ENCODE results near the gene PLA2G4B.
"Not testable (repeated sequence)": the region's sequence is repeated elsewhere in the genome, so short reads cannot be mapped to it uniquely, and the experiment has no call there.

The PLA2G4B gene

DNA sequence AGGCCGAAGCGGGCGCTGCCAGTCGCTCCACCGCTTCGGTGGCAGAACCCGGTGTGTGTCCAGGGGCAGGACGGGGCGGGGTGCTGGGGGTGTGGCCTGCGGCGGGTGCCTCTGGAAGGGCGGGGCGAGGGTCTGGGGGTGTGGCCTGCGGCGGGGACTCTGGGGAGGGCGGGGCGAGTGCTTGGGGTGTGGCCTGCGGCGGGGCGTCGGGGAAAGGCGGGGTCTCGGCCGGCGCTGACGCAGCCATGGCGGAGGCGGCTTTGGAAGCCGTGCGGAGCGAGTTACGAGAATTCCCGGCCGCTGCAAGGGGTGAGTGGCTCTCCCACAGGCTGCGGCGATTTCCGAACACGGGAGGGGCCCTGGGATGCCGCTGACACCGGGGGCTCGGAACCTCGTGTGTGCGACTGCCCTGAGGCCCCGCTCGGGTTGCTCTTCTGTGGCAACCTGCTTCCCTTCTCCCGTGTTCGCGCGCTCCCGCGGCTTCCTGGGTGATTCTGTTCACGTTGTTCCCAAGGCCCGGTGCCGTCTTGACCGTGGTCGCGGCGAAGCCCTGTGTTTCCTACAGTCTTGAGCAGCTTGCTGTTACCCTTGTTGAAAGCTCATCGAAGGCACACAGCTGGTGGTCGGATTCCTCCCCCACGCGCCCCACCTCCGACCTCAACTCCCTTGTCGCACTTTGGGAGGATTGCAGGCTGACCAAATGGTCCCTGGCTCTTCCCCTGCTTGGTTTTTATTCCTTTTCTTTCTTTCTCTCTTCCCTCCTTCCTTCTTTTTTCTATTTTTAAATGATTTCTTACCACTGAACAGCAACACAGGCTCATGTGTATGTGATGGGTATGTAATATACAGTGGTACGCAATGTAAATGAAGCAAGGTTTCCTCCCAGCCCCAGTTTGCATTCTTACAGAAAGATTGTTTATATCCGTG, 10.5 kb upstream of the PLA2G4B start, which contains the start of gene JMJD7:
JMJD7 (plus strand) TSS at position 213 of the 927 bp plus-strand sequence; CDS start at position 246, 33 bp downstream.
- peak; percentile 95 for DNase-seq

DNA sequence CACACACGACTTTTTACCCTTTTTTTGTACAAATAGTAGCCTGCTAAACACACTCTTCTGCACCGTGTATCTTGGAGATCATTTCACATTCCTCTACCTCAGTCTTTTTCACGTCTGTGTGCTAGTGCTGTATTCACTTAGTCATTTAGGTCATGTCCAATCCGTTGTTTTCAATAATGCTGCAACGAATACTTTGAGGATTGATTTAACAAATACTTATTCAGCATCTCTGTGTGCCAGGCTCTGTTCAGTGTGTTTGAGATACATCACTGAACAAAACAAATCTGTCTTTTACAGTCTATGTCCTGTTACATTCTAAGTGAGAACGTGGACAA, 9.9 kb upstream of the PLA2G4B start:
- no peak for DNase-seq

DNA sequence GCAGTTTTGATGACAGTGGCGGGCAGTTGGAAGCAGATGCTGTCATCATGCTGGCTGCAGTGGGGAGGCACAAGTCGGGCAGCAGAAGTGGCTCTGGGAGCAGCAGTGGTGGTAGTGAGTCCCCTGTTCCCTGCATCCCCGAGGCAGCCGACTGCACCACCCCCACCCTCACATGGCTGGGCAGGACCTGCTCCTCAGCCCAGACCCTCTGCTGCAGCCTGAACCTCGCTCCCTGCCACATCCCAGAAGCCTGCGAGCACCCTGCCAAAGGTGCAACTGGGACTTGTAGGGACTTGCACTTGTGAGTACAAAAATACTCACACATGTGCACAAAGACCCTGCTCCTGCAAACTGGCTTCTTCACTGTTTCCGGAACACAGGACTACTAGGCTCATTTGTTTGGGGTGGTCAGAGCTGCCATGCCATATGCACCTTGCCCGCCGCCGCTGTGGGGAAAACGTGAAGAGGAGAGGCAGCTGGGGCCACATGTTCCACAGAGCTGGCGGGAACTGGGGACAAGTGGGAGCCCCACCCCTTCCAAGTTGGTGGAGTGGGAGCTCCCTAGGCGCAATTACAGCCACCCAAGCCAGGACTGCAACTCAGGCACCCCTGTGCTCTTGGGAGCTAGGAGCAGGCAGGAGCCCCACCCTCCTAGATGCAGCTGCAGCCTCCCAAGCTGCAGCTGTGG, 8.5 kb upstream of the PLA2G4B start:
- DNase-seq = no peak

DNA sequence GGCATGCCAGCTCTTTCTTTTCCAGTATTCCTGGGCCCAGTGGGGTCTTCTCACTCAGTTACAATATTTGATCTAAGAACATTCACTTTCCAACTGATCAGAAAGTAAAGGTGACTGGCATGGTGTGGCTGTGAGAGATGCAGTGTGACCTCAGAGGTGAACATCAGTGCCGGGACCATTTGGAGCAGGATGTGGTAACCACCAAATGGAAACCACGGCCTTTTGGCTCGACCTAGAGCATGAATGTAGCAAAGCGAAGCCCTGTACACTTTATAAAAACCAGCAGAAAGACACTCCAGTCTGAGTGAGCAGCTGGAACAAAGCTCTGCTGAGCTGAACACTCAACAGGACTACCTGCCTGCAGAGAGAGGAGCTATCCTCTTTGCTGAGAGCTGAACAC, 7.4 kb upstream of the PLA2G4B start:
- DNase-seq = not testable (repeated sequence)

DNA sequence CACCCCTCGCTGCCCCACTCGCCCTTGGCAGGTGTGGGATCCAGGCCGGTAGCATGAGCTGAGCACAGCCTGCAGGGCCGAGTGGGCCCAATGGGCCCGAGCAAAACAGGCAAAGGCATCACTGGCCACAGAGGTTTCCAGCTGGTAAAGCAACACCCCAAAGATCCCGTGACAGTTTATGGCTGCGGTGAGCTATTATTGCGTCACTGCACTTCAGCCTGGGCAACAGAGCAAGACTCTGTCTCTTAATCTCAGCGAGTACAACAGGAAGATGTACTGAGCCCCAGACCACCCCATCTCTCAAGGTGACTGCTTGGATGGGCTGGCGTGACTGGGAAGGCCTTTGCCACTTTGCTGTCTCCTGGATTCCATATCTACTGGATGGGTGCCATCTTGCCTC, 6.4 kb upstream of the PLA2G4B start:
- DNase-seq = no peak

DNA sequence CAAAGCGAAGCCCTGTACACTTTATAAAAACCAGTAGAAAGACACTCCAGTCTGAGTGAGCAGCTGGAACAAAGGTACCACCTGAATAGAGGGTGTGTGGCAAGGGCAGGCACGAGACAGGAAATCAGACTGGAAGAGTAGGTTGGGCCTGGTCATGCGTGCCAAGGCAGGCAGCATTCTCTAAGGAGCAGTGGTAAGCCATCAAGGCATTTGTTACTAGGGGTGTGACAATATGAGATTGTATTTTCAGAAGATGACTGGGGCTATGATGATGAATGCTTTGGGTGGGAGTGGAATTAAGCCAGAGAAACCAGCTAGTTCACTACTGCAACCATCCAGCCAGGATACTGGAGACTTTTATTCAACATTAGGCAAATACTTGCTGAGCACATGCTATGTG, 5.8 kb upstream of the PLA2G4B start:
- no peak for DNase-seq

DNA sequence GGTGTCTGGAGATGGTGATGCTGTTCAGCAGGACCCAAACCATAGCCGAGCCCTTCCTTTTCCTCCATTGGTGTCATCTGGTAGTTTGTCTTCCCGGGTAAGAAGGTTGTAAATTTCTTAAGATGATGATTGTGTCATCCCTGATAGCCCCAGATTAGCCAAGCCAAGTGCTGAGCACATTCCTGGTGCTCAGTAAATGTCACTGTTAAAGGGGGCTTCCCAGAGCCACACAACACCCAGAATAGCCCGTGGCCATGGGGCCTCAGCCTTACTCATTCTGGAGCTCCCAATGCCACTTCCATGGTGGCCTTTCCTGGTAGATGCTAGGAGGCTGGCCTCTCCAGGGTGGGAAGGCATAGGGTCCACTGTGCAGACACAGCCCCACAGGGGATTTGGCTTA, 4.6 kb upstream of the PLA2G4B start:
- no peak for DNase-seq

DNA sequence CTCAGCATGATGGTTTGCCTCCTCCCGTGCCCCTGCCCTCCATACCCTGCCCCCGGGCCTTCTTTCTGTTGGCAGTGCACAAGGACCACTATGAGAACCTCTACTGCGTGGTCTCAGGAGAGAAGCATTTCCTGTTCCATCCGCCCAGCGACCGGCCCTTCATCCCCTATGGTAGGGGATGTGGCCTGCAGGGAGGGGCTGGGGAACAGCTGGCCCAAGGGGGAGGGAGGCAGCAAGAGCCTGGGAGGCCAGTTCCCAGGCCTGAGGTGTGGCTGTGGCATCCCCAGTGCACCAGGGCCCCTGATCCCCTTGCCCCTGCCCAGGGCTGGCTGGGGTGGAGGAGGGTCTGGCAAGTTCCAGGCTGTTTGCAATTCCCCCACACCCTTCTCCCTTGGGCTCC, 2.6 kb upstream of the PLA2G4B start:
- DNase-seq = no peak

DNA sequence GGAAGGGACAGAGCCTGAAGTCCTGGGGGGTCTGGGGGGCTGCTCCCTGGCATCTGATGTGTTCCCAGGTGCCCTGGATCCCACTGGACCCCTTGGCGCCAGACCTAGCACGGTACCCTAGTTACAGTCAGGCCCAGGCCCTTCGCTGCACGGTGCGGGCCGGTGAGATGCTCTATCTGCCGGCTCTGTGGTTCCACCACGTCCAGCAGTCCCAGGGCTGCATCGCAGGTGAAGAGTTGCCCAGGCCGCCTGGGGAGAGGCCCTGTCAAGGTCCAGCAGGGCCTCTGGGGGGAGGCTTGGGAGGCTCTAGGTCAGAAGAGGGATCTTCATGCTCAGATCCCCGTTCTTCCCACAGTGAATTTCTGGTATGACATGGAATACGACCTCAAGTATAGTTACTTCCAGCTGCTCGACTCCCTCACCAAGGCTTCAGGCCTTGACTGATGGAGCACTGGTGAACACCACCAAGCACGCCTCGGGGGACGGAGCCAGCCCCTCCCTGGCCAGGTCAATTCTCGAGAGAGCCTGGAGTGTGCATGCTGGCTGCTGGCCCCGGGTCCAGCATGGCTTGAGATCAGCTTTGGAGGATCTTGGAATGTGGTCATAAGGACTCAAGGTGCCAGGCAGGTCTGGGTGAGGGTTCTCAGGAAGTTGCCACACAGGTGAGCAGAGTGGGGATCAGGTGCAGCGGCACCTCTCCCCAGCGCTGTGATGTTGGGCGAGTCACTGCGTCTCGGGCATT, 1.8 kb upstream of the PLA2G4B start:
- no peak for DNase-seq

DNA sequence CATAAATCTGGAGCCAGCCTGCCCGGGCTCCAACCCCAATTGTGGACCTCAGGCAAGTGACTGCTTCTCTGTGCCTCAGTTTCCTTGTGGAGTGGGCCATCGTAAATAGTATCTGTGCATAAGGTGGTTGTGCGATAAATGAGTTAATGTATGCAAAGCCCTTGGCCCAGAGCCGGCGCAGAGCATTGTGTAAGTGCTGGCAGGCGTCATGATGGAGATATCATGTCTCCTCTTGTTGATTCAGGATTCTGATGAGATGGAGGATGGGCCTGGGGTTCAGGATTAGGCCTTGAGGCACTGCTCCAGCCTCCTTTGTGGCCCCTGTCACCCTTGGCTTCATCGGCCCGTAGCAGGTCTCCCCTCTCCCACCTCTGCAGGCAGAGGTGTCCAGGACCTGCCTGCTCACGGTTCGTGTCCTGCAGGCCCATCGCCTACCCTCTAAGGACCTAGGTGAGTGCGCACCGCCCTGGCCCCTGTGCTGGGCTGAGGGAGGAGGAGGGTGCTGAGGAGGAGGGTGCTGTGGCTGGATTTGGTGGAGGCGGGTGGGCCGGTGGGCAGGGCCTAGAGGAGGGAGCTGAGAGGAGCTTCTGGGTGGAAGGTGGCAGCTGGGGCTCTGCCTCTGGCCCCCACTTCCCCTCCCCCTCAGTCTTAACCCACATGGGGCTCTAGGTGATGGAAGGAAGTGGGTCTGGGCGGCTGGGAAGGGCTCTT, 1.3 kb downstream of the PLA2G4B start:
- no peak for DNase-seq

DNA sequence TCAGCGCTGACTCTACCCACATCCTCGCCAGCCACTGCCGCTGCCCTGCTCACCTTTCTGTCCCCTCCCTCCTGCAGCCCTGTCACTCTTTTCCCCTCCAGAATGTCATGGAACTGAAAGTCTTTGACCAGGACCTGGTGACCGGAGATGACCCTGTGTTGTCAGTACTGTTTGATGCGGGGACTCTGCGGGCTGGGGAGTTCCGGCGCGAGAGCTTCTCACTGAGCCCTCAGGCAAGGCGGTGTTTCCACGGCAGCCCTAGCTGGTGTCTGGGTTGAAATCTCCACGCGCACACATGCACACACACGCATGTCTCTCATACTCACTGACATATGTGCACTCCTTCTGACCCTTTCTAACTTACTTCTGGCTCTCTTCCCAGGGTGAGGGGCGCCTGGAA, 2.0 kb downstream of the PLA2G4B start:
- DNase-seq = no peak

DNA sequence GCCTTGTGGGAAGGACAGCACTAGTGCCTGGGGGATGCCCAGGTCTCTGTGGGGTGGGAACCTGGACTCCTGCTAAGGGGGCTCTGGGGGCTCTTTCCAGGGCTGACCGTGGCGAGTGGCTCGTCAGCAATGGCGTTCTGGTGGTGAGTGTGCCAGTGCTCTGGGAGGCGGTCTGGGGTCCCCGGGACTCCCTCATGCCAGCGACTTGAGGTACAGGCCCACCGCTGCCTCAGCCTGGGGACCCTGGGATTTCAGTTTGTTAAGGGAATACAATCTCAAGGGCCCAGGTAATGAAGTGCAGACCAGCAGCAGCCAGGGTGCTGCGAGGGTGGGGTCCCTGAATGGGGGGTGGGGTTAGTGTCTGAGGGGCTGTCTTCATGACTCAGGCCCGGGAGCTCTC, 2.5 kb downstream of the PLA2G4B start:
- DNase-seq = no peak

DNA sequence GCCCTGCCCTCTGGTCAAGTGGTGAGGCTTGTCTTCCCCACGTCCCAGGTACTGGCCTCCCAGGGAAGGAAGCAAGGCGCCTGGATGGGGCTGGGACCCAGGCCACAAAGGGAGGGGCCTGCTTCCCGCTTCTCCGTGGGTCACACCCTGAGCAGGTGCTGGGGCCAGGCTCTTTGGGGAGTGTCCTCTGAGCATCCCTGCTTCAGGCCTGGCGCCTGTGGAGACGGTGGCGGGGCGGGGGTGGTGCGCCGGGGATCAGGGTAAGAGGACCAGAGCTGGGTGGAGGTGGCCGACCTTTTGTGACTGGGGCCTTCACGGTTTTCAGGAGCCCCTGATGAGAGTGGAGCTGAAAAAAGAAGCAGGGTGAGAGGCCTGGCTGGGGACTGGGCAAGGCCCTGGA, 3.6 kb downstream of the PLA2G4B start:
- no peak for DNase-seq

DNA sequence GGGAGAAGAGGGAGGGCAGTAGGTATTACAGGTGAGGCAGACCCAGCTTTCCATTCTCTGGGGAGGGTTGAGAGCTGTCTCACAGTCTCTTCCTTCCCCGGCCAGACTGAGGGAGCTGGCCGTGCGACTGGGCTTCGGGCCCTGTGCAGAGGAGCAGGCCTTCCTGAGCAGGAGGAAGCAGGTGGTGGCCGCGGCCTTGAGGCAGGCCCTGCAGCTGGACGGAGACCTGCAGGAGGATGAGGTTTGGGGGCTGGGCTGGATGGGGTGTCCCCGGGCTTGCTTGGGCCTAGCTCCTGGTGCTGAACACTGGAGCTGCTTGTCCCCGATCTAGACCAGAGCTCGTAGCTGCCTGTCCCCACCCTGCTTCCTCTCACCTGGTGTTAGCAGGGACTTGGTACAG, 4.9 kb downstream of the PLA2G4B start:
- DNase-seq = no peak

DNA sequence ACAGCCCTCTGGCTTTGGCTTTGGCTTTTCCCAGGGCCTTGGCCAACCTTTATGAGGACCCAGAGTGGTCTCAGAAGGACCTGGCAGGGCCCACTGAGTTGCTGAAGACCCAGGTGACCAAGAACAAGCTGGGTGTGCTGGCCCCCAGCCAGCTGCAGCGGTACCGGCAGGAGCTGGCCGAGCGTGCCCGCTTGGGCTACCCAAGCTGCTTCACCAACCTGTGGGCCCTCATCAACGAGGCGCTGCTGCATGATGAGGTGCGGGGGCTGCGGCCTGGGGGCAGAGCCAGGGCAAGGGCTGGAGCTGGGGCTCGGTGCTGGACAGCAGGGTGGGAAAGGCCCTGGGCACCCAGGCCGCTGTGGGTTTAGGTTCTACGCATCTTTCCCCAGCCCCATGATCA, 6.2 kb downstream of the PLA2G4B start:
- DNase-seq = no peak

DNA sequence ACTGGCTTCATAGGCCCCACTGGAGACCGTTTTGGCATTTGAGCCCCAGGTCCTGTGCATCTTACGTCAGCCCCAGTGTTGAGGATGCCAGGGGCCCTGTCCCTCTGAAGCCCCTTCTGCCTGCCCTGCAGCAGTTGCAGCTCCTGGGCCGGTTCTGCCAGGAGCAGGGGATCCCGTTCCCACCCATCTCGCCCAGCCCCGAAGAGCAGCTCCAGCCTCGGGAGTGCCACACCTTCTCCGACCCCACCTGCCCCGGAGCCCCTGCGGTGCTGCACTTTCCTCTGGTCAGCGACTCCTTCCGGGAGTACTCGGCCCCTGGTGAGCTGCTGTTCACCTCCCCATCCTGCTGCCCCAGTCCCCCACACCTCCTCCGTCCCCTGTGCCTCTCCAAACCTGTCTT, 8.6 kb downstream of the PLA2G4B start:
- DNase-seq = no peak

DNA sequence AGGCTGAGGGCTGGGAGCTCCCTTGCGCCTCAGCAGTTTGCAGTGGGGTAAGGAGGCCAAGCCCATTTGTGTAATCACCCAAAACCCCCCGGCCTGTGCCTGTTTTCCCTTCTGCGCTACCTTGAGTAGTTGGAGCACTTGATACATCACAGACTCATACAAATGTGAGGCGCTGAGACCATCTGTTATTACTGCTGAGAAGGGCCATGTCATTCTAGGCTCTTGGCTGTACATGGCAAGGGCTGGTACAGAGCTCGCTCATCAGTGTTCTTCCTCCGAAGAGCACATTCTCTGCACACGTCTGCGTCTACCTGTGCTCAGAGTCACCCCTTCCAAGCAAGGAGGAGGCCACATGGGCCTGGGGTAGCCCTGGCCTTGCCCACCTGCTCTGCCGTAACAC, 9.3 kb downstream of the PLA2G4B start:
- no peak for DNase-seq

DNA sequence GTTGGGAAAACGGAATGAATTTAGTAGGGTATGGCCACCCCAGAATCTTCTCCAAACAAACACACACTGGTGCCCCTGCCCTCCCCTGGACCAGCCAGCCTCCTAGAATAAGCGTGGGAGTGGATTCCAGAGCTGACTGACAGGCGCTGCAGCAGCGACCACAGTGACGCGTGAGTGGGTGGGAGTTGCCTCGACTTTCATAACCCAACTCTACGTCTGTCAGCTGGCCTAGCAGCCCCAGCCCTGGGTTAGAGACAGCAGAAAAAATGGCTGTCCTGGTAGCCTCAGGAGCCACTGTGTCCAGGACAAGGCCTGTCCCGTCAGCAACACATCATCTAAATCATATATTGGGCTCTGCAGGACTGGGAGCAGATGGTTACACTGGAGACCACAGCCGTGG, 10.0 kb downstream of the PLA2G4B start:
- no peak for DNase-seq

DNA sequence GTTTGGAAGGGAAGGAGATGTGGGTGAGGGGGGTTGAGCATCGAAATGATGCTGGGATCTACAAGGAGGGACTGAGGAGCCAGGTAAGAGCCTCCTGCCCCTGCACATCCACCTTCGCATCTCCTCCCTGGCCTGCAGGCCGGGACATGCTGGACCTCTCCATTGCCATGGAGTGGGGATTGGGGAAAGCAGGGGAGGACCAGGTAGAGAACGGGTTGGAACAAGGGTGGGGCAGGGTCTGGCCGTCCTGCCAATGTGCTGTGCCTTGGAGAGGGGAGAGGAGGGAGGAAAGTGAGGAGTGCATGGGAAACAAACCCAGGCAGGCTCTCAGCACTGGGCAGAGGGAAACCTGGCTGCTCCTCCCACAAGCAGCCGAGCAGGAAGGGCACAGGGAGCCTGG, 10.6 kb downstream of the PLA2G4B start:
- DNase-seq = no peak

DNA sequence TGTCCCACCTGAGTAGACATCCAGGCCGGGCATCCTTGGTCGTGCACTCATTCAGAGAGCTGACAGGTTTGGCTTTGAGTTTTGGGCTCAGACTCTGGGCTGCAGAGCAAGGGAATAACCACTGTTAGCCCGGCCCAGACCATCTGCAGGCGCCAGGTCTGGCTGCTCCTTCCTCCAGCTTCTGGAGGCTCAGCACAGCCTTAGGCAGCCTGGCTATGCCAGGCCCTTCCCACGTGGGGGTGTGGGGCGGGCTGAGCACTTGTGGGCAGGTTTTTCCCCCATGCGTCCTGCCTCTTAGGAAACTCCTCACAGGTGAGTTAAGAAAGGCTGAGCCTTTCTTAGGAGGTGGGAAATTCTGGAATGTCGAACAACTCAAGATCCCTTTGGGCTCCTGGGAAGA, 11.2 kb downstream of the PLA2G4B start:
- no peak for DNase-seq

DNA sequence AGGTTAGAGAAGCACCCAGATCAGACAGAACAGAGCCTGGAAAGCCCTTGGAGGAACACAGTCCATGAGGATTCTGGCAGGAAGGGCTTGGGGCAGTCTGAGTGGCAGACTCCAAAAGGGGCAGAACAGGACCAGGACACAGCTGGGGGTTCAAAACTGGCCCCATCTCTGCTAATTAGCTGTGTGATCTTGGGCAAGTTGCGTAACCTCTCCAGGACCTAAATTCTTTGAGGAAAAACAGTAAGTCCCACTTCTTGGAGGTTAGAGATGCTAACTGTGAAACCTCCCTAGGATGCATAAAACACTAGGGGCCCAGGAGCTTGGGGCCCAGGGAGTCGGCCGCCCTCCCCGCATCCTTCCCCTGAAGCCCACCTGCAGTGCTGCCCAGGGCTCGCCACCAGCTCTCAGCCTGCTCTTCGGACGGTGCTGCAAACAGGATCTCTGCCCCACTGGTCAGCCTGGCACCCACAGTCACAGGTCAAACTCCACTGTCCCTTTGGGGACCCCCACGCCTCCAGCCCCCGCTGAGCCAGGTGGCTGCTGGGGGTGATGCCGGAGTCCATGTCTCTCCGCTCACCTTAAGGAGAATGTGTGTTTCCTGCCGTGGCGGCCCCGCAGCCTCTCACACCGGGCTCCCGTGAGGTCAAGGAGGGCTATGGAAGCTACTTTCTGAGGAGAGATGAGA, 12.0 kb downstream of the PLA2G4B start:
- DNase-seq = peak; percentile 61

DNA sequence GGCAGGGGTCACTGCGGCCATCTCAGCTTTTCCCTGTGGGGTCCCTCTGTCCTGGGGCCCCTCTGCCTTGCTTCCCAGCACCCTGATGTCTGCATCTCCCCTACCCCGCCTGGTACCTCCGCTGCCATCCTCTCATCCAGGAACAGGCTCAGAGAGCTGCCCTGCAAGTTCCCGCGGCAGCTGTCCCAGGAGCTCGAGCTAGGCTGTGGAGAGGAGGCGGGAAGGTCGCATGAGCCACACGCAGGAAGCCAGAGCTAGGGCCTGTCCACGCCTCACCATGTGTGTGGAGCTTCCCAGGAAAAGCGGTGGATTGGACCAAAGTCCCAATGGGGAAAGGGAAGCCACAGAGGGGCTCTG, 12.5 kb downstream of the PLA2G4B start:
- no peak for DNase-seq
